HEK293T (cell line): ENCODE results near the gene SELP.

Experiments used
- FOXK2 ChIP-seq: fragments of 450-650 bp; IDR thresholded peaks from 2 replicates; pipeline ENCODE4 v1.6.1; 2016; ENCODE audit warnings: mild to moderate bottlenecking
- FOXM1 ChIP-seq: fragments of 450-650 bp; IDR thresholded peaks from 2 replicates; pipeline ENCODE4 v1.6.1; 2017; ENCODE audit warnings: mild to moderate bottlenecking, borderline replicate concordance
- L3MBTL2 ChIP-seq: fragments of 450-650 bp; conservative IDR thresholded peaks from 2 replicates; pipeline ENCODE4 v1.6.1; 2016; ENCODE audit warnings: mild to moderate bottlenecking
- TARDBP ChIP-seq: fragments of 450-650 bp; IDR thresholded peaks from 2 replicates; pipeline ENCODE4 v1.6.1; 2016

DNA sequence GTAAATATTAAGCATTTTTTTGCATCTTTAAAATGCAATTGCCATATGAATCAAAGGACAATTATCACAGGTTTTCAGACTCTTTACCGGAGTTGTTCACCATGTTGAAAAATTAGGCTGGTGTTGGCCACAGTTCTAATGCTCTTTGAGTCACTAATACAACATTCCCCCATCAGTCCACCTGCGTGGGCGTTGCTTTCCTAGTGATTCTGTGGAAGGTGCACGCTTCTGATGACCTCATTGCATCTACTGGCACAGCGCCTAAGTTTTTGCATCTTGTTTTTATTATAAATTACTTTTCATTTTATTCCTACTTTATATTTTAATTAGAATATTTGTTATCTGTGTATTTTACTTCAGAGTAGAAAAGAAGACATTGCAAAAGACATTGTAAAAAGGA lies 39.0 kb downstream of the SELP start:
- TF ChIP-seq FOXM1 = no peak
- no peak for TF ChIP-seq L3MBTL2
- no peak for TF ChIP-seq FOXK2
- no peak for TF ChIP-seq TARDBP
